ENCODE results near the gene TRMT6.

Gene TRMT6

DNA sequence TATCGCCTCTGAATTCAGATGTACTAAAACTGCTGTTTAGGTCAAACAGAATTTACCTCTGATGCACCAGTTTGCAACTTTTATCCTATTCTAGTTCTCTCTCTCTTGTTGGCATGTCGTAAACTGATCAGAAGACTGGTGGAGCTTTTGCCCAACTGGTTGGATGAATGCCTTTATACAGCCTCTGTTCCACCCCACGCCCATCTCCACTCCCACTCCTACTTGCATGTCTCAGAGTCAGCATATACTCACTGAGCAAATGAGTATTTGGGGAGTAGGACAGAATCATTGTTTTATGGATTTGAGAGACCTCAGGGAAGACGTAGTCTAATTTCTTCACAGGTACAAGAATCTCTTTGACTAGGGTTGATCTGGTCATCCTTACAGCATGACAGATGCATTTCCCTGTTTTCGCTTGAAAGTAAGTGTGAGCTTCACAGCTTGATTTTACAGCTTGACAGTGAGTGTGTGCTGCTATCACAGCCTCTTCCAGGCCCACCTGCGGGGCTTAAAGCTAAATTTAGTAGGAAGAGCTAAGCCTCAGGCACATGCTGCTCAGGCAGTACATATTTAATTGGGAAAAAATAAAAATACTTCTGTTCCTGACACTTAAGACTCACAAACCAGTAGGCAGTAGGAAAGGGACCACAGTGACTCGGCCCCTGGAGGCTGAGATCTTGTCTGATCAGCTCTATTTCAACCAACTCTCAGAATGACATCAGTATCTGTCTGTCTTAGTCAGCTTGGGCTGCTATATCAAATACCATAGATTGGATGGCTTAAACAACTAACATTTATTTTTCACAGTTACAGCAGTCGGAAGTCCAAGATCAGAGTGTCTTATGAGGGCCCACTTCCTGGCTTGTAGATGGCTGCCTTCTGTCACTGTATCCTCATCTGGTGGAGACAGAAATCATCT lies 30.4 kb downstream of the TRMT6 start:
- TF ChIP-seq, protein P1, sequence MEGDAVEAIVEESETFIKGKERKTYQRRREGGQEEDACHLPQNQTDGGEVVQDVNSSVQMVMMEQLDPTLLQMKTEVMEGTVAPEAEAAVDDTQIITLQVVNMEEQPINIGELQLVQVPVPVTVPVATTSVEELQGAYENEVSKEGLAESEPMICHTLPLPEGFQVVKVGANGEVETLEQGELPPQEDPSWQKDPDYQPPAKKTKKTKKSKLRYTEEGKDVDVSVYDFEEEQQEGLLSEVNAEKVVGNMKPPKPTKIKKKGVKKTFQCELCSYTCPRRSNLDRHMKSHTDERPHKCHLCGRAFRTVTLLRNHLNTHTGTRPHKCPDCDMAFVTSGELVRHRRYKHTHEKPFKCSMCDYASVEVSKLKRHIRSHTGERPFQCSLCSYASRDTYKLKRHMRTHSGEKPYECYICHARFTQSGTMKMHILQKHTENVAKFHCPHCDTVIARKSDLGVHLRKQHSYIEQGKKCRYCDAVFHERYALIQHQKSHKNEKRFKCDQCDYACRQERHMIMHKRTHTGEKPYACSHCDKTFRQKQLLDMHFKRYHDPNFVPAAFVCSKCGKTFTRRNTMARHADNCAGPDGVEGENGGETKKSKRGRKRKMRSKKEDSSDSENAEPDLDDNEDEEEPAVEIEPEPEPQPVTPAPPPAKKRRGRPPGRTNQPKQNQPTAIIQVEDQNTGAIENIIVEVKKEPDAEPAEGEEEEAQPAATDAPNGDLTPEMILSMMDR (IDR thresholded peaks at IDR 0.05; ENCODE audit: low read depth, low read length), result no peak
- Histone ChIP-seq H3K4me3 (ENCODE audit: low read depth, low read length) (no peak overlapping the region), H3K36me3 (peaks cover 88% of the 10 kb centered on the region), H3K9me3 (no peaks in the 10 kb centered on the region), H3K27me3 (no peaks in the 10 kb centered on the region), H3K4me1 (peaks cover 7% of the 10 kb centered on the region)
- DNase-seq, result no peak

GRCh38 chr20:5918856-5919625 lies 31.3 kb downstream of the TRMT6 start:
- Histone ChIP-seq H3K4me3 (ENCODE audit: low read depth, low read length) (no peak overlapping the region), H3K9me3 (no peaks in the 10 kb centered on the region), H3K36me3 (peaks cover 88% of the 10 kb centered on the region), H3K4me1 (peaks cover 7% of the 10 kb centered on the region), H3K27me3 (no peaks in the 10 kb centered on the region)
- TF ChIP-seq, protein P1 (IDR thresholded peaks at IDR 0.05; ENCODE audit: low read depth, low read length), result no peak
- no peak for DNase-seq

DNA sequence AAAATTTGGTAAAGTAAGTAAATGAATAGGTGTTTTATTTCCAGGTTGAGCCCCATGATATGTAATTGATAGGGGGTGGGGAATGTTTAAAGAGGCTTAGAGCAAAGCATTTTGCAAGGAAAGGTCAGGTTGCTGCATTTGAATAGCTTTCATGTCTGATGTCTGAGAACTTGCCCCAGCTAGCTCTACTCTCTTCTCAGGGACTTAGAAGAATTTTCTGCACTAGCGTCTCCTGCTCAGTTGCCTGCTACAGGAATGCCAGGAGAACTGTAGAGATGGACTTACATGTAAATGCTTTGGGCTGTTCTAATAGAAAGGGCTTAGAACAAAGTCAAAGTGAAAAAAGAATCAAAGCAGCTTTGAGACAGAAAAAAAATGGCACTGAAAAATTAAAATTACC lies 35.5 kb downstream of the TRMT6 start:
- H3K4me3 ChIP-seq (ENCODE audit: low read depth, low read length), result peak overlapping the region; percentile 32
- H3K9me3 ChIP-seq, result no peaks in the 10 kb centered on the region
- peaks cover 10% of the 10 kb centered on the region for H3K4me1 ChIP-seq
- TF ChIP-seq, protein P1 (IDR thresholded peaks at IDR 0.05; ENCODE audit: low read depth, low read length), result no peak
- DNase-seq, result no peak
- peaks cover 52% of the 10 kb centered on the region for H3K36me3 ChIP-seq
- no peaks in the 10 kb centered on the region for H3K27me3 ChIP-seq

DNA sequence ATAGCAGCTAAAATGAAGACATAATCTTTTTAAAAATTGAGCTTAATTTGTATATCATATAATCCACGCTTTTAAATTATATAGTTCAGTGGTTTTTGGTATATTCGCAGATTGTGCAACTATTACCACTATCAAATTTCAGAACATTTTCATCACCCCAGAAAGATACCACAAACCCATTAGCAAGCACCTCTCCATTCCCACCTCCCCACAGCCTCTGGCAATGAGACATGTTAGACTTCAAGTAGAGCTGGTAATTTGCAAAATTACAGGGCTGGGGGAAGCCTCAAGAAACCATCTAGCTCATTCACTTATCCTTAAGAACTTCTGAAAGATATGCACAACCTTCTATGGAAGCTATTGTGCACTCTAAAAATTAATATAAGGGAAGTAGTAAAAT lies 37.2 kb downstream of the TRMT6 start:
- Histone ChIP-seq H3K9me3 (no peaks in the 10 kb centered on the region), H3K4me1 (peaks cover 3% of the 10 kb centered on the region; the same call in 1 of the 2 replicates), H3K36me3 (peaks cover 37% of the 10 kb centered on the region), H3K27me3 (no peaks in the 10 kb centered on the region), H3K4me3 (ENCODE audit: low read depth, low read length) (peak overlapping the region; percentile 95)
- no peak for DNase-seq
- TF ChIP-seq, protein P1 (IDR thresholded peaks at IDR 0.05; ENCODE audit: low read depth, low read length), result no peak

DNA sequence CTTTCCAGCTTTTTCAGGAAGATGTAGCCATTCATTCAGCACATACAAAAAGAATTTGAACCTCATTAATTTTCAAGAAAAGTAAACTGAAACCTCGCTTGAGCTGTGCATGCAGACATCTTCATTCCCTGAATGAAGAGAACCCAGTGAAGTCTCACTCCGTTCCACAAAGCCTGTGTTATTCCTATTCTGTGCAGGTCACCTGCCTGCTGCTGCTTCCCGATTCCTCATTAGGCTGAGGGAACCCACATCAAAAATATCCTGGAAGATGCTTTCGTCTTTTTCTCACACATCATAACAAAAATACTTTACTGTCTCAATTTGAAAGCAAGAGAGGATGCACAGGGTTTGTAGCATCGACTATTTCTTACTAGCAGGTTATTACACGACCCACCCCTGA lies 40.1 kb downstream of the TRMT6 start:
- DNase-seq, result no peak
- Histone ChIP-seq H3K36me3 (peaks cover 15% of the 10 kb centered on the region), H3K27me3 (no peaks in the 10 kb centered on the region), H3K4me3 (ENCODE audit: low read depth, low read length) (peak overlapping the region; percentile 95), H3K4me1 (peaks cover 3% of the 10 kb centered on the region; the same call in 1 of the 2 replicates), H3K9me3 (no peaks in the 10 kb centered on the region)
- TF ChIP-seq, protein P1 (IDR thresholded peaks at IDR 0.05; ENCODE audit: low read depth, low read length), result no peak
